ENCODE measurements around the gene MRPL28.
A peak's percentile ranks its signal among the peaks of the same experiment; 100 is the strongest.

MRPL28 gene

GRCh38 chr16:325375-326145, 44.8 kb downstream of the MRPL28 start:
- TF ChIP-seq, protein P1, sequence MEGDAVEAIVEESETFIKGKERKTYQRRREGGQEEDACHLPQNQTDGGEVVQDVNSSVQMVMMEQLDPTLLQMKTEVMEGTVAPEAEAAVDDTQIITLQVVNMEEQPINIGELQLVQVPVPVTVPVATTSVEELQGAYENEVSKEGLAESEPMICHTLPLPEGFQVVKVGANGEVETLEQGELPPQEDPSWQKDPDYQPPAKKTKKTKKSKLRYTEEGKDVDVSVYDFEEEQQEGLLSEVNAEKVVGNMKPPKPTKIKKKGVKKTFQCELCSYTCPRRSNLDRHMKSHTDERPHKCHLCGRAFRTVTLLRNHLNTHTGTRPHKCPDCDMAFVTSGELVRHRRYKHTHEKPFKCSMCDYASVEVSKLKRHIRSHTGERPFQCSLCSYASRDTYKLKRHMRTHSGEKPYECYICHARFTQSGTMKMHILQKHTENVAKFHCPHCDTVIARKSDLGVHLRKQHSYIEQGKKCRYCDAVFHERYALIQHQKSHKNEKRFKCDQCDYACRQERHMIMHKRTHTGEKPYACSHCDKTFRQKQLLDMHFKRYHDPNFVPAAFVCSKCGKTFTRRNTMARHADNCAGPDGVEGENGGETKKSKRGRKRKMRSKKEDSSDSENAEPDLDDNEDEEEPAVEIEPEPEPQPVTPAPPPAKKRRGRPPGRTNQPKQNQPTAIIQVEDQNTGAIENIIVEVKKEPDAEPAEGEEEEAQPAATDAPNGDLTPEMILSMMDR (IDR thresholded peaks at IDR 0.05; ENCODE audit: borderline replicate concordance, insufficient read depth, low read depth, low read length) = no peak
- peak overlapping the region; percentile 42 for H3K4me3 ChIP-seq (ENCODE audit: low read depth, low read length)

GRCh38 chr16:324451-325334, 45.6 kb downstream of the MRPL28 start:
- TF ChIP-seq, protein P1 (IDR thresholded peaks at IDR 0.05; ENCODE audit: borderline replicate concordance, insufficient read depth, low read depth, low read length) = no peak
- H3K4me3 ChIP-seq (ENCODE audit: low read depth, low read length) = peak overlapping the region; percentile 42

DNA sequence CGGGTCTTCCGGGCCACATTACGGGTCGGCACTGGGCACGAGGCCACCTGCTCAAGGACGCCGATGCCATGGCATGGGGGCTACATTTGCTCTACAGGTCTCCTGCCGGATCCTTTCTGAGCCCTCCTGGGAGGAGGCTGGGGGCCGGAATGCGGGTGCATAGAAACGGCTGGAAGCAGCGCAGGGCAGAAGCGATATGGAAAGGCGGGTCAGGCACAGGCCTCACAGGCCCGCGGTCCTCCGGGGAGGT, 46.2 kb downstream of the MRPL28 start:
- TF ChIP-seq, protein P1 (IDR thresholded peaks at IDR 0.05; ENCODE audit: borderline replicate concordance, insufficient read depth, low read depth, low read length) = no peak
- H3K4me3 ChIP-seq (ENCODE audit: low read depth, low read length) = no peak overlapping the region

DNA sequence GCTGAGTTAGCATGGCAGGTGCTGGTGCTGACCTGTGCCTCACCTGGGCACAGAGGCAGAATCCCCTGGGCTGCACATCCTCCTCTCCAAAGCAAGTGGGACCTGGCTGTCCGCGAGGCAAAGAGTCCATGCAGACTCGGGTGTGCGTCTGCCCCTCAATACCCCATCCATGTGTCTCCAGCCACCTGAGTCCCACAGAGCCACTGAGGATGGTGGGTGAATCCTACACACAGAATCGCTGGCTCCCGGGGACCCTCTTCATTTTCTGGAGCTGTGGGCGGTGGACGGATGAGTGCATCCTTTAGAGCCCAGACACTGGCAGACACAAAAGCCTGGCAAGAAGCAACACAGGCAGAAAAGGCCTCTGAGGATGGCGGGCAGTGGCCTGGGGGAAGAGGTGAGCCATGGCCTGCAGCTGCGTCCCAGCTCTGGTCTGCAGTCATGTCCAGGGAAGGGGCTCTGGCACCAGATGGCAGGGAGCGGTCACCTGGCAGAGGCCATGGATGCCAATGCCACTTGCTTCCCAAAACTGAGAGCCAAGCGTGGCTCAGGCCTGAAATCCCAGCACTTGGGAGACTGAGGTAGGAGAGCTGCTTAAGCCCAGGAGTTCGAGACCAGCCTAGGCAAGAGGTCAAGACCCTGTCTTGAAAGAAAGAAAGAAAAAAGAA, 47.7 kb downstream of the MRPL28 start:
- H3K4me3 ChIP-seq (ENCODE audit: low read depth, low read length) = no peak overlapping the region
- TF ChIP-seq, protein P1 (IDR thresholded peaks at IDR 0.05; ENCODE audit: borderline replicate concordance, insufficient read depth, low read depth, low read length) = no peak

DNA sequence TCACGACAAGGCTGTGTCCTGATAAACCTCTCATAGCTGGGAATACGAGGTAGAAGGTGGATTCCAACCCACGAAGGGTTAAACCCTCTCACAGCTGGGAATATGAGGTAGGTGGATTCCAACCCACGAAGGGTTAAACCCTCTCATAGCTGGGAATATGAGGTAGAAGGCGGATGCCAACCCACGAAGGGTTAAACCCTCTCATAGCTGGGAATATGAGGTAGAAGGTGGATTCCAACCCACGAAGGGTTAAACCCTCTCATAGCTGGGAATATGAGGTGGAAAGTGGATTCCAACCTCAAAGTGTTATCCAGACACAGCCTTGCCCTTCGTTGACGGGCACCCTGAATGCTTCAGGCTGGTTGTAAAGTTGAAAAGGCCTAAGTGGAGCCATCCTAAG, 48.8 kb downstream of the MRPL28 start:
- no peak overlapping the region for H3K4me3 ChIP-seq (ENCODE audit: low read depth, low read length)
- TF ChIP-seq, protein P1 (IDR thresholded peaks at IDR 0.05; ENCODE audit: borderline replicate concordance, insufficient read depth, low read depth, low read length) = no peak

DNA sequence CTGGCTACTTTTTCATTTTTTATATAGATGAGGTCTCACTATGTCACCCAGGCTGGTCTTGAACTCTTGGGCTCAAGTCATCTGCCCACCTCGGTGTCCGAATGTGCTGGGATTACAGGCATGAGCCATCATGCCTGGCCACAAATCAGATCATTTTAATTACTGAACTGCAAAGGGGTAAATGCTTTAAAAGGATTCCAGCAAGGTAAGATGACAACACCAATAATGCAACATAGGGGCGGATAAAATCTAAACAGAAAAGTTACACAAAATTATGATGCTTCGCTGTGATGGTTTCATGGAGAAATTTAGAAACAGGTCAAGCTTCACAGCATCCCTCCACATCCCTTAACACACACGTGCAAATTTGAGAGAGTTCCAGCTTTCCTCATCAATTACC, 50.1 kb downstream of the MRPL28 start:
- TF ChIP-seq, protein P1 (IDR thresholded peaks at IDR 0.05; ENCODE audit: borderline replicate concordance, insufficient read depth, low read depth, low read length) = no peak
- no peak overlapping the region for H3K4me3 ChIP-seq (ENCODE audit: low read depth, low read length)

Measured in GM12875 (cell line).